NCI-H146 treated with DMSO at 0.1 percent for 48 hours (cell line): Measurements from ENCODE around the gene PKDREJ.
A peak's percentile ranks its signal among the peaks of the same experiment; 100 is the strongest.
"Not testable (repeated sequence)": the region's sequence is repeated elsewhere in the genome, so short reads cannot be mapped to it uniquely, and the experiment has no call there.

Experiments
- DNase-seq: peaks from one replicate; lab custom pipeline; 2025; ENCODE audit not compliant: unreplicated experiment; lab: John Stamatoyannopoulos, UW

The PKDREJ gene

GRCh38 chr22:46267431-46268279, 4.5 kb upstream of the PKDREJ start, which contains the start of gene TTC38:
TTC38 (plus strand) TSS chr22:46268008; CDS start chr22:46268040, 32 bp downstream.
- peak; percentile 16 for DNase-seq

GRCh38 chr22:46265627-46266026, 2.5 kb upstream of the PKDREJ start:
- DNase-seq, result not testable (repeated sequence)

- not testable (repeated sequence) for DNase-seq
Observed at GRCh38 chr22:46264520-46264919, 1.4 kb upstream of the PKDREJ start.

- no peak for DNase-seq
Observed at GRCh38 chr22:46262449-46263215, 511 bp downstream of the PKDREJ start.

- no peak for DNase-seq
Observed at GRCh38 chr22:46260038-46260437, 3.1 kb downstream of the PKDREJ start.

- no peak for DNase-seq
Observed at GRCh38 chr22:46259374-46259773, 3.8 kb downstream of the PKDREJ start.

- no peak for DNase-seq
Observed at GRCh38 chr22:46256358-46256958, 6.7 kb downstream of the PKDREJ start.

- no peak for DNase-seq
Observed at GRCh38 chr22:46251816-46252380, 11.2 kb downstream of the PKDREJ start.

GRCh38 chr22:46251266-46251665, 11.9 kb downstream of the PKDREJ start:
- no peak for DNase-seq

- DNase-seq, result no peak
Observed at GRCh38 chr22:46250783-46251125, 12.4 kb downstream of the PKDREJ start.

- peak; percentile 54 for DNase-seq
Observed at GRCh38 chr22:46250035-46250782, 12.9 kb downstream of the PKDREJ start, which contains the start of gene CDPF1. CDPF1 (minus strand) TSS chr22:46250293; CDS start chr22:46248284, 2,009 bp downstream.

GRCh38 chr22:46247443-46247975, 15.6 kb downstream of the PKDREJ start:
- no peak for DNase-seq

GRCh38 chr22:46246178-46246577, 17.0 kb downstream of the PKDREJ start:
- DNase-seq, result no peak

- peak; percentile 6 for DNase-seq
Observed at GRCh38 chr22:46245511-46245910, 17.6 kb downstream of the PKDREJ start.

GRCh38 chr22:46244771-46245170, 18.4 kb downstream of the PKDREJ start:
- DNase-seq, result no peak

GRCh38 chr22:46242076-46242475, 21.1 kb downstream of the PKDREJ start:
- DNase-seq, result no peak

GRCh38 chr22:46241396-46242007, 21.6 kb downstream of the PKDREJ start:
- no peak for DNase-seq

GRCh38 chr22:46240907-46241306, 22.2 kb downstream of the PKDREJ start:
- no peak for DNase-seq

GRCh38 chr22:46240506-46240905, 22.6 kb downstream of the PKDREJ start:
- DNase-seq, result no peak

GRCh38 chr22:46240073-46240472, 23.1 kb downstream of the PKDREJ start:
- DNase-seq, result no peak
